HG02981 (cell line): Measurements from ENCODE around the gene FOXN4.

Source experiments
- ATAC-seq: cut with Tn5 transposase; IDR thresholded peaks from one replicate; pipeline ENCODE4 v1.9.1; 2021; ENCODE audit warnings: mild to moderate bottlenecking, moderate library complexity; ENCODE audit not compliant: unreplicated experiment

FOXN4 gene

GRCh38 chr12:109307051-109307450, 2.0 kb downstream of the FOXN4 start:
- no peak for ATAC-seq

GRCh38 chr12:109305547-109305946, 3.5 kb downstream of the FOXN4 start:
- ATAC-seq = no peak

GRCh38 chr12:109304485-109304884, 4.6 kb downstream of the FOXN4 start:
- ATAC-seq = no peak

GRCh38 chr12:109302770-109303169, 6.3 kb downstream of the FOXN4 start:
- ATAC-seq = no peak

GRCh38 chr12:109302358-109302757, 6.7 kb downstream of the FOXN4 start:
- ATAC-seq = no peak

GRCh38 chr12:109301643-109302168, 7.4 kb downstream of the FOXN4 start:
- ATAC-seq = no peak

GRCh38 chr12:109299849-109300248, 9.2 kb downstream of the FOXN4 start:
- no peak for ATAC-seq

GRCh38 chr12:109296431-109296830, 12.7 kb downstream of the FOXN4 start:
- ATAC-seq = no peak

GRCh38 chr12:109295764-109296425, 13.2 kb downstream of the FOXN4 start:
- ATAC-seq = no peak

GRCh38 chr12:109294286-109294796, 14.7 kb downstream of the FOXN4 start:
- ATAC-seq = no peak

- no peak for ATAC-seq
Observed at GRCh38 chr12:109293106-109293505, 16.0 kb downstream of the FOXN4 start.

GRCh38 chr12:109292342-109292711, 16.8 kb downstream of the FOXN4 start:
- no peak for ATAC-seq

GRCh38 chr12:109291521-109292341, 17.4 kb downstream of the FOXN4 start:
- ATAC-seq = no peak

GRCh38 chr12:109291117-109291516, 18.0 kb downstream of the FOXN4 start:
- no peak for ATAC-seq

GRCh38 chr12:109290061-109290460, 19.0 kb downstream of the FOXN4 start:
- no peak for ATAC-seq

- no peak for ATAC-seq
Observed at GRCh38 chr12:109289551-109289950, 19.5 kb downstream of the FOXN4 start.

GRCh38 chr12:109289004-109289403, 20.1 kb downstream of the FOXN4 start:
- ATAC-seq = no peak

- ATAC-seq = no peak
Observed at GRCh38 chr12:109288571-109288970, 20.5 kb downstream of the FOXN4 start.

GRCh38 chr12:109287811-109288469, 21.1 kb downstream of the FOXN4 start:
- no peak for ATAC-seq

GRCh38 chr12:109287181-109287580, 21.9 kb downstream of the FOXN4 start:
- ATAC-seq = no peak

GRCh38 chr12:109286652-109287051, 22.4 kb downstream of the FOXN4 start:
- no peak for ATAC-seq
